Measurements from ENCODE around the gene EPAS1. TPM values are rescaled to one million over a fixed set of nuclear protein-coding genes. Genes with fewer than 3 reads are reported as not detected.

Gene EPAS1
- total and polyA plus RNA-seq, 9 of the 15 experiments (the other 6 are each of a cell fraction or from before 2014, with no cell fraction given), result 0.25 to 11.2 (median 4.1) TPM

DNA sequence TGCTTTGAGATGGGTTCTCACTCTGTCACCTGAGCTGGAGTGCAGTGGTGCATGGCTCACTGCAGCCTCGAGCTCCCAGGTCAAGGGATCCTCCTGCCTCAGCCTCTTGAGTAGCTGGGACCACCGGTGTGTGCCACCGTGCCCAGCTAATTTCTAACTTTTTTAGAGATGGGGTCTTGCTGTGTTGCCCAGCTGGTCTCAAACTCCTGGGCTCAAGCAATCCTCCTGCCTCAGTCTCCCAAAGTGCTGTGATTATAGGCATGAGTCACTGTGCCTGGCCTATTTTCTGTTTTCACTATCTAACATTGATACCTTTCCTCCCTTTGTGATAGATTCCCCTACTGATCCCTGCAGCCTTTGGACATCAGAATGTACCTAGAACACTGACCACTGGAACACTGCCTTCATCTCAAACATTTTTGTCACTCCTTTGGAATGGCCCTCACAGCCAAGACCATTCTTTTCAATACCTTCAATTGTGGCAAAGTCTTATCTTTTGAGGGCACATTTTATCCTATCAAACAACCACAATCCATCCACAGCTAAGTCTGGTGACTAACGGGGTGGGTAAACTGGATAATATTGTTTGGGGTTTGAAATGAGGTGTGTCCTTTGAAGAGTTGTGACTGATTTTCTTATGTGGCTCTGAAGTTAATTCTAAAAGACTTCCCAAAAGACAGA lies 43.7 kb downstream of the EPAS1 start (continued):
- TF ChIP-seq ETV1 (tag; conservative IDR thresholded peaks at IDR 0.05; ENCODE audit: low read depth) (no peak), KLF6 (CRISPR knock-in tag; IDR thresholded peaks at IDR 0.05; ENCODE audit: borderline replicate concordance) (no peak), CBFA2T3 (IDR thresholded peaks at IDR 0.05) (peak; percentile 91), CREB1 (IDR thresholded peaks at IDR 0.05) (no peak), CREB1 (CRISPR knock-in tag; IDR thresholded peaks at IDR 0.05) (no peak), YBX1 (IDR thresholded peaks at IDR 0.05) (no peak), IFI16 (CRISPR knock-in tag; IDR thresholded peaks at IDR 0.05) (no peak), CBFA2T2 (conservative IDR thresholded peaks at IDR 0.05) (peak; percentile 82), SMARCA4 (IDR thresholded peaks at IDR 0.05) (peak; percentile 33; the same call in 1 of the 2 replicates), HDAC2 (IDR thresholded peaks at IDR 0.05) (peak; percentile 42; the same call in 1 of the 2 replicates), CBX8 (IDR thresholded peaks at IDR 0.05; ENCODE audit: borderline replicate concordance, extremely low read depth, low read depth, low read length, poor library complexity, severe bottlenecking) (no peak), KLF13 (tag; IDR thresholded peaks at IDR 0.05; ENCODE audit: borderline replicate concordance, low read depth) (no peak), ZNF121 (CRISPR knock-in tag; conservative IDR thresholded peaks at IDR 0.05) (peak; percentile 97), NFIC (IDR thresholded peaks at IDR 0.05) (peak; percentile 51; the same call in 1 of the 2 replicates), RCOR1 (IDR thresholded peaks at IDR 0.05; ENCODE audit: borderline replicate concordance in 1 of 2, low read depth in 2 of 2, low read length in 2 of 2) (peak in 1 of 2 experiments; percentile 57; a peak in 1 of 4 replicates), MAZ (CRISPR knock-in tag; conservative IDR thresholded peaks at IDR 0.05 in 1 of 2, IDR thresholded peaks at IDR 0.05 in 1 of 2) (no peak), KLF16 (IDR thresholded peaks at IDR 0.05) (peak; percentile 66), TAL1 (IDR thresholded peaks at IDR 0.05) (peak; percentile 84), ESRRA (IDR thresholded peaks at IDR 0.05; ENCODE audit: borderline replicate concordance, low read depth) (peak; percentile 42; the same call in 1 of the 2 replicates), STAT5A (IDR thresholded peaks at IDR 0.05; ENCODE audit: borderline replicate concordance, low read length) (peak; percentile 62; the same call in 1 of the 2 replicates), CTBP1 (IDR thresholded peaks at IDR 0.05; ENCODE audit: borderline replicate concordance) (peak; percentile 49; the same call in 1 of the 2 replicates), CBX1 (IDR thresholded peaks at IDR 0.05; ENCODE audit: low read depth) (no peak), HDAC1 (IDR thresholded peaks at IDR 0.05) (no peak; a peak in 1 of 4 replicates), SMARCE1 (IDR thresholded peaks at IDR 0.05) (peak; percentile 63; the same call in 1 of the 2 replicates), POLR2AphosphoS2 (IDR thresholded peaks at IDR 0.05; ENCODE audit: low read length) (no peak)
- TF ChIP-seq, protein P1, sequence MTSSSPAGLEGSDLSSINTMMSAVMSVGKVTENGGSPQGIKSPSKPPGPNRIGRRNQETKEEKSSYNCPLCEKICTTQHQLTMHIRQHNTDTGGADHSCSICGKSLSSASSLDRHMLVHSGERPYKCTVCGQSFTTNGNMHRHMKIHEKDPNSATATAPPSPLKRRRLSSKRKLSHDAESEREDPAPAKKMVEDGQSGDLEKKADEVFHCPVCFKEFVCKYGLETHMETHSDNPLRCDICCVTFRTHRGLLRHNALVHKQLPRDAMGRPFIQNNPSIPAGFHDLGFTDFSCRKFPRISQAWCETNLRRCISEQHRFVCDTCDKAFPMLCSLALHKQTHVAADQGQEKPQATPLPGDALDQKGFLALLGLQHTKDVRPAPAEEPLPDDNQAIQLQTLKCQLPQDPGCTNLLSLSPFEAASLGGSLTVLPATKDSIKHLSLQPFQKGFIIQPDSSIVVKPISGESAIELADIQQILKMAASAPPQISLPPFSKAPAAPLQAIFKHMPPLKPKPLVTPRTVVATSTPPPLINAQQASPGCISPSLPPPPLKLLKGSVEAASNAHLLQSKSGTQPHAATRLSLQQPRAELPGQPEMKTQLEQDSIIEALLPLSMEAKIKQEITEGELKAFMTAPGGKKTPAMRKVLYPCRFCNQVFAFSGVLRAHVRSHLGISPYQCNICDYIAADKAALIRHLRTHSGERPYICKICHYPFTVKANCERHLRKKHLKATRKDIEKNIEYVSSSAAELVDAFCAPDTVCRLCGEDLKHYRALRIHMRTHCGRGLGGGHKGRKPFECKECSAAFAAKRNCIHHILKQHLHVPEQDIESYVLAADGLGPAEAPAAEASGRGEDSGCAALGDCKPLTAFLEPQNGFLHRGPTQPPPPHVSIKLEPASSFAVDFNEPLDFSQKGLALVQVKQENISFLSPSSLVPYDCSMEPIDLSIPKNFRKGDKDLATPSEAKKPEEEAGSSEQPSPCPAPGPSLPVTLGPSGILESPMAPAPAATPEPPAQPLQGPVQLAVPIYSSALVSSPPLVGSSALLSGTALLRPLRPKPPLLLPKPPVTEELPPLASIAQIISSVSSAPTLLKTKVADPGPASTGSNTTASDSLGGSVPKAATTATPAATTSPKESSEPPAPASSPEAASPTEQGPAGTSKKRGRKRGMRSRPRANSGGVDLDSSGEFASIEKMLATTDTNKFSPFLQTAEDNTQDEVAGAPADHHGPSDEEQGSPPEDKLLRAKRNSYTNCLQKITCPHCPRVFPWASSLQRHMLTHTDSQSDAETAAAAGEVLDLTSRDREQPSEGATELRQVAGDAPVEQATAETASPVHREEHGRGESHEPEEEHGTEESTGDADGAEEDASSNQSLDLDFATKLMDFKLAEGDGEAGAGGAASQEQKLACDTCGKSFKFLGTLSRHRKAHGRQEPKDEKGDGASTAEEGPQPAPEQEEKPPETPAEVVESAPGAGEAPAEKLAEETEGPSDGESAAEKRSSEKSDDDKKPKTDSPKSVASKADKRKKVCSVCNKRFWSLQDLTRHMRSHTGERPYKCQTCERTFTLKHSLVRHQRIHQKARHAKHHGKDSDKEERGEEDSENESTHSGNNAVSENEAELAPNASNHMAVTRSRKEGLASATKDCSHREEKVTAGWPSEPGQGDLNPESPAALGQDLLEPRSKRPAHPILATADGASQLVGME (CRISPR knock-in tag; IDR thresholded peaks at IDR 0.05), result no peak
